Panc1 (cell line): ENCODE results near the gene PRKAG3. TPM values are rescaled to one million over a fixed set of nuclear protein-coding genes. Genes with fewer than 3 reads are reported as not detected.

Experiments
- ATAC-seq: fragments of 200-7000 bp; cut with Tn5 transposase; 2 replicates; pipeline ENCODE4 v1.9.1; 2020; ENCODE audit warnings: mild to moderate bottlenecking, moderate library complexity
- BruUV-seq: library from RNA; stranded (reverse); fragments of 400-500 nt; replicated peaks from 2 replicates; lab custom pipeline; 2021; lab: Mats Ljungman, UMichigan
- CTCF ChIA-PET: fragments of 300-600 bp; sonication (Branson Sonifier 250); formaldehyde crosslinking; loops from one replicate; lab custom pipeline; 2022; ENCODE audit warnings: antibody characterized with exemption; lab: Charles Lee
- POLR2A ChIA-PET: fragments of 300-600 bp; sonication (Branson Sonifier 250); formaldehyde crosslinking; loops from one replicate; lab custom pipeline; 2022; ENCODE audit warnings: antibody characterized with exemption; lab: Charles Lee
- DNase-seq: peaks from one replicate; pipeline ENCODE4 v3.0.0-alpha.2; 2010; ENCODE audit warnings: low read depth, low spot score
- H3K27ac ChIP-seq: 2 replicates; pipeline ENCODE4 v1.5.1; 2011; ENCODE audit warnings: mild to moderate bottlenecking, low read length, inconsistent platforms
- H3K27me3 ChIP-seq: fragments of 200-500 bp; sonication (Bioruptor generic); 2 replicates; pipeline ENCODE4 v1.6.0; 2014; ENCODE audit warnings: low read length, inconsistent platforms; ENCODE audit not compliant: control insufficient read depth, insufficient read depth
- H3K36me3 ChIP-seq: fragments of 200-500 bp; sonication (Bioruptor generic); 2 replicates; pipeline ENCODE4 v1.5.1; 2014; ENCODE audit warnings: inconsistent platforms, mild to moderate bottlenecking, low read length, moderate library complexity; ENCODE audit not compliant: control insufficient read depth, insufficient read depth
- H3K4me1 ChIP-seq: 2 replicates; pipeline ENCODE4 v1.5.1; 2011; ENCODE audit warnings: inconsistent platforms, mild to moderate bottlenecking, low read length, moderate library complexity; ENCODE audit not compliant: control insufficient read depth, insufficient read depth
- H3K4me3 ChIP-seq, 2 experiments: 2 replicates each; pipeline ENCODE4 v1.5.1; 2011 to 2012; ENCODE audit warnings: low read depth in 2 of 2, low read length in 2 of 2, mild to moderate bottlenecking in 2 of 2, inconsistent platforms in 1 of 2, moderate library complexity in 1 of 2
- H3K9me3 ChIP-seq: fragments of 200-500 bp; sonication (Bioruptor generic); 2 replicates; pipeline ENCODE4 v1.5.1; 2014; ENCODE audit warnings: low read depth, mild to moderate bottlenecking, inconsistent platforms, low read length, moderate library complexity; ENCODE audit not compliant: control insufficient read depth, insufficient read depth
- POLR2AphosphoS5 ChIP-seq: IDR thresholded peaks from 2 replicates; pipeline ENCODE4 v1.6.1; 2012; ENCODE audit warnings: mild to moderate bottlenecking, low read depth, low read length, moderate library complexity
- REST ChIP-seq, 2 experiments: IDR thresholded peaks; 2 replicates each; pipeline ENCODE4 v1.6.1; 2011 to 2012; ENCODE audit warnings: low read depth in 2 of 2, control low read depth in 1 of 2, low read length in 1 of 2, mild to moderate bottlenecking in 1 of 2, moderate library complexity in 1 of 2; ENCODE audit not compliant: insufficient read depth in 1 of 2
- SIN3A ChIP-seq: IDR thresholded peaks from 2 replicates; pipeline ENCODE4 v1.6.1; 2012; ENCODE audit warnings: low read depth, mild to moderate bottlenecking, low read length, moderate library complexity, borderline replicate concordance; ENCODE audit not compliant: insufficient read depth
- TCF7L2 ChIP-seq: IDR thresholded peaks from 2 replicates; pipeline ENCODE4 v1.6.1; 2011; ENCODE audit warnings: mild to moderate bottlenecking, low read depth, low read length, inconsistent platforms
- in situ Hi-C: cut with HindIII; loops from 2 replicates; pipeline ENCODE4 v1.10.0; 2016; ENCODE audit warnings: low sequenced_read_pairs, low pct_unique_long_range_greater_than_20kb
- intact Hi-C: fragments of 100-400 bp; cut with micrococcal nuclease; formaldehyde crosslinking; loops from one replicate; pipeline ENCODE4 v1.10.0; 2022; ENCODE audit not compliant: unreplicated experiment
- total RNA-seq: library from RNA; stranded (reverse); gene quantifications from one replicate; pipeline ENCODE4 v1.2.1, GENCODE V29; 2021; ENCODE audit not compliant: unreplicated experiment
- TF ChIP-seq, protein P1 (sequence below): fragments of 450-650 bp; IDR thresholded peaks from 2 replicates; pipeline ENCODE4 v1.5.1; 2017; ENCODE audit warnings: mild to moderate bottlenecking

PRKAG3 gene
- total RNA-seq, 1 experiment from 2014 or later: not detected

- no peak for DNase-seq
- ChIA-PET CTCF (no interaction called here), POLR2A (no interaction called here)
- no peaks in the 10 kb centered on the region for H3K36me3 ChIP-seq
- TF ChIP-seq TCF7L2: no peak
- TF ChIP-seq, protein P1, sequence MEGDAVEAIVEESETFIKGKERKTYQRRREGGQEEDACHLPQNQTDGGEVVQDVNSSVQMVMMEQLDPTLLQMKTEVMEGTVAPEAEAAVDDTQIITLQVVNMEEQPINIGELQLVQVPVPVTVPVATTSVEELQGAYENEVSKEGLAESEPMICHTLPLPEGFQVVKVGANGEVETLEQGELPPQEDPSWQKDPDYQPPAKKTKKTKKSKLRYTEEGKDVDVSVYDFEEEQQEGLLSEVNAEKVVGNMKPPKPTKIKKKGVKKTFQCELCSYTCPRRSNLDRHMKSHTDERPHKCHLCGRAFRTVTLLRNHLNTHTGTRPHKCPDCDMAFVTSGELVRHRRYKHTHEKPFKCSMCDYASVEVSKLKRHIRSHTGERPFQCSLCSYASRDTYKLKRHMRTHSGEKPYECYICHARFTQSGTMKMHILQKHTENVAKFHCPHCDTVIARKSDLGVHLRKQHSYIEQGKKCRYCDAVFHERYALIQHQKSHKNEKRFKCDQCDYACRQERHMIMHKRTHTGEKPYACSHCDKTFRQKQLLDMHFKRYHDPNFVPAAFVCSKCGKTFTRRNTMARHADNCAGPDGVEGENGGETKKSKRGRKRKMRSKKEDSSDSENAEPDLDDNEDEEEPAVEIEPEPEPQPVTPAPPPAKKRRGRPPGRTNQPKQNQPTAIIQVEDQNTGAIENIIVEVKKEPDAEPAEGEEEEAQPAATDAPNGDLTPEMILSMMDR: no peak
- TF ChIP-seq SIN3A: no peak
- TF ChIP-seq POLR2AphosphoS5: no peak
- no peak for TF ChIP-seq REST (IDR thresholded peaks at IDR 0.05; ENCODE audit: insufficient read depth in 1 of 2, low read depth in 2 of 2, low read length in 1 of 2)
- no TSS peak for BruUV-seq
- ATAC-seq: no peak
- no peak overlapping the region for H3K4me3 ChIP-seq
- H3K4me1 ChIP-seq: no peaks in the 10 kb centered on the region
- intact Hi-C loops: no loop called here
- in situ Hi-C loops: no loop called here
- no peak overlapping the region for H3K27ac ChIP-seq
- H3K27me3 ChIP-seq: no peaks in the 10 kb centered on the region
- H3K9me3 ChIP-seq: no peaks in the 10 kb centered on the region
Measured at GRCh38 chr2:218792433-218792832, 39.2 kb downstream of the PRKAG3 start.

- ChIA-PET CTCF (no interaction called here), POLR2A (no interaction called here)
- H3K27ac ChIP-seq: no peak overlapping the region
- in situ Hi-C loops (no loop called here), intact Hi-C loops (no loop called here)
- H3K4me3 ChIP-seq: no peak overlapping the region
- no peaks in the 10 kb centered on the region for H3K27me3 ChIP-seq
- no peaks in the 10 kb centered on the region for H3K36me3 ChIP-seq
- TF ChIP-seq REST (IDR thresholded peaks at IDR 0.05; ENCODE audit: insufficient read depth in 1 of 2, low read depth in 2 of 2, low read length in 1 of 2) (no peak), SIN3A (no peak), TCF7L2 (no peak)
- ATAC-seq: no peak
- DNase-seq: no peak
- BruUV-seq: no TSS peak
- no peaks in the 10 kb centered on the region for H3K9me3 ChIP-seq
- no peaks in the 10 kb centered on the region for H3K4me1 ChIP-seq
Measured at GRCh38 chr2:218788529-218789255, 42.9 kb downstream of the PRKAG3 start.
